Measurements from ENCODE around the gene NUTF2. TPM values are rescaled to one million over a fixed set of nuclear protein-coding genes. Genes with fewer than 3 reads are reported as not detected.

The NUTF2 gene
- total and polyA plus RNA-seq, 10 of the 15 experiments (the other 5 are each of a cell fraction or from before 2014, with no cell fraction given), result 116 to 342 (median 202) TPM

- TF ChIP-seq ZNF592 (IDR thresholded peaks at IDR 0.05), result no peak
- TF ChIP-seq BCL11A (IDR thresholded peaks at IDR 0.05; ENCODE audit: low read depth, low read length), result no peak
- TF ChIP-seq TCF3 (IDR thresholded peaks at IDR 0.05; ENCODE audit: borderline replicate concordance, insufficient read depth, low read depth, low read length), result peak; percentile 69; the same call in 1 of the 2 replicates
- no peak for TF ChIP-seq ZNF274 (IDR thresholded peaks at IDR 0.05; ENCODE audit: insufficient read depth, insufficient read length)
- TF ChIP-seq PRDM15 (CRISPR knock-in tag; IDR thresholded peaks at IDR 0.05), result no peak
- TF ChIP-seq GATAD2B (conservative IDR thresholded peaks at IDR 0.05; ENCODE audit: low read depth), result peak; percentile 77
- no peak for TF ChIP-seq JUNB (IDR thresholded peaks at IDR 0.05)
- TF ChIP-seq NR2F1 (conservative IDR thresholded peaks at IDR 0.05), result peak; percentile 90
- no peak for TF ChIP-seq MEF2A (IDR thresholded peaks at IDR 0.05; ENCODE audit: insufficient read depth, low read depth, low read length)
- no peak for TF ChIP-seq ATF3 (IDR thresholded peaks at IDR 0.05; ENCODE audit: borderline replicate concordance, extremely low read depth, low read depth, low read length)
- TF ChIP-seq RAD21 (IDR thresholded peaks at IDR 0.05; ENCODE audit: insufficient read depth, low read depth, low read length), result no peak
- TF ChIP-seq CTCF (IDR thresholded peaks at IDR 0.05 in 2 of 3, conservative IDR thresholded peaks at IDR 0.05 in 1 of 3; ENCODE audit: control insufficient read depth in 2 of 3, extremely low read depth in 1 of 3, insufficient read depth in 1 of 3, low read depth in 3 of 3, low read length in 3 of 3), result 0 out of 6 replicates have a peak, but pooled peaks of 1 of the 3 experiments have one; percentile 0
- no peak for TF ChIP-seq NFIC (IDR thresholded peaks at IDR 0.05; ENCODE audit: low read depth, low read length)
- peak; percentile 53; the same call in 1 of the 2 replicates for TF ChIP-seq STAT1 (conservative IDR thresholded peaks at IDR 0.05)
- no peak; the same call in 1 of the 2 replicates for TF ChIP-seq RB1 (IDR thresholded peaks at IDR 0.05; ENCODE audit: borderline replicate concordance)
Measured at GRCh38 chr16:67846320-67847063, at the start of gene NUTF2 (continued).

Measured in GM12878 (cell line).